Measurements from ENCODE around the gene ACSS2. TPM values are rescaled to one million over a fixed set of nuclear protein-coding genes. Genes with fewer than 3 reads are reported as not detected.
A peak's percentile ranks its signal among the peaks of the same experiment; 100 is the strongest.
"Not testable (repeated sequence)": the region's sequence is repeated elsewhere in the genome, so short reads cannot be mapped to it uniquely, and the experiment has no call there.

ACSS2 gene
- total RNA-seq, 2 donors from 2014 or later, result 258 to 394 TPM

- H3K9me3 ChIP-seq, result no peaks in the 10 kb centered on the region
- H3K27me3 ChIP-seq, result no peaks in the 10 kb centered on the region
- intact Hi-C loops (cut with DNase I), result loop anchor here (10.0 kb wide), 1 partner anchor 219 kb away; the partner anchor contains the start of gene TRPC4AP
- DNase-seq, result no peak
- TF ChIP-seq CTCF (IDR thresholded peaks at IDR 0.05), result peak; percentile 26
- peaks cover 11% of the 10 kb centered on the region for H3K4me1 ChIP-seq
- H3K36me3 ChIP-seq, result no peaks in the 10 kb centered on the region
- peak overlapping the region in 1 of 2 donors; percentile 99 for H3K9ac ChIP-seq (ENCODE audit: low read depth in 2 of 2, low read length in 2 of 2)
- peak overlapping the region; percentile 8 for H3K4me3 ChIP-seq
- peak overlapping the region; percentile 76 for H3K27ac ChIP-seq
Observed at GRCh38 chr20:34875642-34876405, 588 bp upstream of the ACSS2 start.

DNA sequence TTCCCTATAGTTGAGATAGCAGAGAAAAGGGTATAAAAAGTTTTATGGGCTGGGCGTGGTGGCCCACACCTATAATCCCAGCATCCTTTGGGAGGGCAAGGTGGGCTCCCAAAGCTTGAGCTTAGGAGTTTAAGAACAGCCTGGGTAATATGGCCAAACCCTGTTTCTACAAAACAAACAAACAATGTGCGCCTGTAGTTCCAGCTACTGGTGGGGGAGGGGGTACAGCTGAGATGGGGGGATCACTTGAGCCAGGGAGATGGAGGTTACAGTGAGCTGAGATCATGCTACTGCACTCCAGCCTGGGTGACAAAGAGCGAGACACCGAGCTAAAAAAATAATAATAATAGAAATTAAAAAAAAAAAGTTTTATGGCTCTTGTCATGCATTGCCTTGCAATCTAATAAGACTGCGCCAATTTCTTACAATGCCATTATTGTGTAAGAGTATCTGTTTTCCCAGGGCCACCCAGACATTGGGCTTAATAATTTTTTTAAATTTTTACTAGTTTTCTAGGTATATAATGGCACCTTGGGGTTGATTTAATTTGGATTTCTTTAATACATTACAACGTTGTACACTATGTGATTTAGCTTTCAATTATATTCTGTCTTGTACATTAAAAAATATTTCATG is 3.9 kb downstream of the ACSS2 start:
- no peaks in the 10 kb centered on the region for H3K27me3 ChIP-seq
- no peak overlapping the region for H3K4me3 ChIP-seq
- peaks cover 4% of the 10 kb centered on the region for H3K4me1 ChIP-seq
- DNase-seq, result peak; percentile 67
- no peak overlapping the region for H3K27ac ChIP-seq
- intact Hi-C loops (cut with DNase I), result no loop called here
- no peak for TF ChIP-seq CTCF (IDR thresholded peaks at IDR 0.05)
- no peaks in the 10 kb centered on the region for H3K9me3 ChIP-seq
- H3K36me3 ChIP-seq, result peaks cover 7% of the 10 kb centered on the region
- no peak overlapping the region for H3K9ac ChIP-seq (ENCODE audit: low read depth in 2 of 2, low read length in 2 of 2)

DNA sequence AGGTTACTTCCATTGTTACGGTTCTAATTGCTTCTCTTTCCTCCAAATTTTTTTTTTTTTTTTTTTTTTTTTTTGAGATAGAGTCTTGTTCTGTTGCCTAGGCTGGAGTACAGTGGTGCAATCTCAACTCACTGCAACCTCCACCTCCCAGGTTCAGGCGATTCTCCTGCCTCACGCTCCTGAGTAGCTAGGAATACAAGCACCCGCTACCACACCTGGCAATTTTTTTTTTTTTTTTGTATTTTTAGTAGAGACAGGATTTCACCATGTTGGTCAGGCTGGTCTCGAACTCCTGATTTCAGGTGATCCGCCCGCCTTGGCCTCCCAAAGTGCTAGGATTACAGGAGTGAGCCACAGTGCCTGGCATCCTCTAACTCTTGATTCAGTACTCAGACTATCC is 4.6 kb downstream of the ACSS2 start:
- H3K27ac ChIP-seq, result not testable (repeated sequence)

DNA sequence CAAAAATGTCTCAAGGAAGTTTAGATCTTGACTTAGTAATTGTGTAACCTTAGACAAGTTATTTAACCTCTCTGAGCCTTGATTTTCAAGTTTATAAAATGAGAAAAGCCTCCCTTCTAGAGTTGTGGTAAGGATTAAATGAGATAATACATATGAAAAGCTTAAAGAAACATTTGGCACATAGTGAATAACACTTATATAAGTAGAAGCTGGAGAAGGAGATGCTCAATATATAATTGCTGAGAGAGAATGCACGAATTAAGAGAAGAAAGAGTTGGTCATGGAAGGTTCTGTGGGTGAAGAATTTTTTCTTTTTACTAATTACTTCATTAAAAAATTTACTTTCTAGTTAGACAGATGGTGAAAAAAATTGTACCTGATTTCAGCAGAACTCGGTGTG is 5.3 kb downstream of the ACSS2 start:
- no peak for DNase-seq
- no peak overlapping the region for H3K27ac ChIP-seq
- no peaks in the 10 kb centered on the region for H3K9me3 ChIP-seq
- peaks cover 4% of the 10 kb centered on the region for H3K4me1 ChIP-seq
- H3K36me3 ChIP-seq, result peaks cover 7% of the 10 kb centered on the region
- no peak overlapping the region for H3K9ac ChIP-seq (ENCODE audit: low read depth in 2 of 2, low read length in 2 of 2)
- no peak overlapping the region for H3K4me3 ChIP-seq
- H3K27me3 ChIP-seq, result no peaks in the 10 kb centered on the region
- intact Hi-C loops (cut with DNase I), result no loop called here
- TF ChIP-seq CTCF (IDR thresholded peaks at IDR 0.05), result no peak

More for the DNA sequence above, 4.6 kb downstream of the ACSS2 start:
- H3K36me3 ChIP-seq; H3K27me3 ChIP-seq; DNase-seq; H3K4me1 ChIP-seq; intact Hi-C loops (cut with DNase I); H3K9me3 ChIP-seq; H3K4me3 ChIP-seq; H3K9ac ChIP-seq (ENCODE audit: low read depth in 2 of 2, low read length in 2 of 2): not testable (repeated sequence)

- Histone ChIP-seq H3K4me1 (peaks cover 4% of the 10 kb centered on the region), H3K4me3 (no peak overlapping the region), H3K36me3 (peaks cover 7% of the 10 kb centered on the region), H3K9me3 (no peaks in the 10 kb centered on the region), H3K27me3 (no peaks in the 10 kb centered on the region), H3K9ac (ENCODE audit: low read depth in 2 of 2, low read length in 2 of 2) (no peak overlapping the region), H3K27ac (no peak overlapping the region)
- no peak for DNase-seq
- intact Hi-C loops (cut with DNase I), result no loop called here
- TF ChIP-seq CTCF (IDR thresholded peaks at IDR 0.05), result no peak
Observed at GRCh38 chr20:34883087-34883688, 6.8 kb downstream of the ACSS2 start.

All from colonic mucosa (tissue), 4 donors.